Skeletal muscle satellite cell (primary cell): ENCODE results near the gene SEMA6B.

Source experiments
- H3K27me3 ChIP-seq: 2 replicates; pipeline ENCODE4 v1.7.0; 2013; ENCODE audit warnings: low read length; ENCODE audit not compliant: control insufficient read depth, insufficient read depth
- H3K36me3 ChIP-seq: 2 replicates; pipeline ENCODE4 v1.7.0; 2013; ENCODE audit warnings: mild to moderate bottlenecking, control low read depth, low read length; ENCODE audit not compliant: insufficient read depth
- H3K4me1 ChIP-seq: 2 replicates; pipeline ENCODE4 v1.7.0; 2013; ENCODE audit warnings: low read length; ENCODE audit not compliant: control insufficient read depth, insufficient read depth
- H3K4me2 ChIP-seq: 2 replicates; pipeline ENCODE4 v1.7.0; 2013; ENCODE audit warnings: mild to moderate bottlenecking, low read length
- H3K4me3 ChIP-seq: 2 replicates; pipeline ENCODE4 v1.7.0; 2013; ENCODE audit warnings: low read length
- H3K9ac ChIP-seq: 2 replicates; pipeline ENCODE4 v1.7.0; 2013; ENCODE audit warnings: mild to moderate bottlenecking, low read depth, low read length, moderate library complexity
- H3K9me3 ChIP-seq: replicated peaks from 2 replicates; pipeline ENCODE4 v1.7.0; 2013; ENCODE audit warnings: mild to moderate bottlenecking, control low read depth, low read length

Gene SEMA6B

GRCh38 chr19:4498694-4499093, 60.8 kb downstream of the SEMA6B start:
- no peaks in the 10 kb centered on the region for H3K4me1 ChIP-seq
- no peaks in the 10 kb centered on the region for H3K27me3 ChIP-seq
- H3K4me3 ChIP-seq = no peak overlapping the region
- no peak overlapping the region for H3K9ac ChIP-seq
- H3K36me3 ChIP-seq = peaks cover 45% of the 10 kb centered on the region
- H3K9me3 ChIP-seq = no peaks in the 10 kb centered on the region
- H3K4me2 ChIP-seq = no peak overlapping the region

DNA sequence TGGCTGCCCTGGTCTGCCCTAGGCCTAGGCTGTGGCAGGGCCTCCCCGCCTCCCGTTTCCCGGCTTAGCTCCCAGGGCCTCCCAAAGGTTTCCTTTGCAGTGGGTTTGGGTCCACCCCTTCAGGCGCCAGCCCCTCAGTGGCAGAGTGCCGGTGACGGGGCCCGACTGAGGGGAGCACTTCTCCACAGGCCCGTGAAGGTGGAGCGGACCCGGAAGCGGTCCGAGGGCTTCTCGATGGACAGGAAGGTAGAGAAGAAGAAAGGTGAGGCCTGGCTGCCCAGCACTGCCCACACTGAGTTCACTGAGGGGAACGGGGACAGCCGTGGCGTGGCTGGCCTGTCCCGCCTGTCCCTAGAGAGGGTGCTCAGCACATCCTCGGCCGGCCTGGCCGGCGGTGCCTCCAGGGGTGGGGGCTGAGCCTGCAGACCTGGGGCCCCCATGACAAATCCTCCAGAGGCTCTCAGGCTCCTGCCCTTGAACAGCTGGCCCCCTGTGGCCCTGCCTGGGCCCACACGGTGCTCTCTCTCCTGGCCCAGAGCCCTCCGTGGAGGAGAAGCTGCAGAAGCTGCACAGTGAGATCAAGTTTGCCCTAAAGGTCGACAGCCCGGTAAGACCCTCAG, 61.6 kb downstream of the SEMA6B start:
- no peaks in the 10 kb centered on the region for H3K4me1 ChIP-seq
- no peak overlapping the region for H3K9ac ChIP-seq
- peaks cover 45% of the 10 kb centered on the region for H3K36me3 ChIP-seq
- no peaks in the 10 kb centered on the region for H3K27me3 ChIP-seq
- no peaks in the 10 kb centered on the region for H3K9me3 ChIP-seq
- H3K4me3 ChIP-seq = no peak overlapping the region
- H3K4me2 ChIP-seq = no peak overlapping the region

GRCh38 chr19:4496304-4496703, 63.2 kb downstream of the SEMA6B start:
- Histone ChIP-seq H3K9me3 (no peaks in the 10 kb centered on the region), H3K4me1 (no peaks in the 10 kb centered on the region), H3K36me3 (peaks cover 44% of the 10 kb centered on the region), H3K4me3 (no peak overlapping the region), H3K4me2 (no peak overlapping the region), H3K27me3 (no peaks in the 10 kb centered on the region), H3K9ac (no peak overlapping the region)

- Histone ChIP-seq H3K9me3 (no peaks in the 10 kb centered on the region), H3K9ac (no peak overlapping the region), H3K4me1 (no peaks in the 10 kb centered on the region), H3K27me3 (no peaks in the 10 kb centered on the region), H3K36me3 (peaks cover 41% of the 10 kb centered on the region), H3K4me3 (no peak overlapping the region), H3K4me2 (no peak overlapping the region)
These were observed 64.0 kb downstream of the SEMA6B start for GRCh38 chr19:4495471-4495870.

DNA sequence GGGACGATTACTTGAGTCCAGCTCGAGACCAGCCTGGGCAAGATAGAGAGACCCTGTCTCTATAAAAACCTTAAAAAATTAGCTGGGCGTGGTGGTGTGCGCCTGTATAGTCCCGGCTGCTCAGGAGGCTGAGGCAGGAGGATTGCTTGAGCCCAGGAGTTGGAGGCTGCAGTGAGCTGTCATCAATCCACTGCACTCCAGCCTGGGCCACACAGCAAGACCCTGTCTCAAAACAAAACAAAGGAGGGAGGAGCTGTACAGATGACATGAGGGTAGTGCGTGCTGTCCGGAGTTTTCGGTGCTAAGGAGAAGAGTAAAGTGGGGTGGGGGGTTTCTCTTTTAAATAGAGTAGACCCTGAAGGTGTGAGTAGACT, 64.8 kb downstream of the SEMA6B start:
- peaks cover 48% of the 10 kb centered on the region for H3K36me3 ChIP-seq

DNA sequence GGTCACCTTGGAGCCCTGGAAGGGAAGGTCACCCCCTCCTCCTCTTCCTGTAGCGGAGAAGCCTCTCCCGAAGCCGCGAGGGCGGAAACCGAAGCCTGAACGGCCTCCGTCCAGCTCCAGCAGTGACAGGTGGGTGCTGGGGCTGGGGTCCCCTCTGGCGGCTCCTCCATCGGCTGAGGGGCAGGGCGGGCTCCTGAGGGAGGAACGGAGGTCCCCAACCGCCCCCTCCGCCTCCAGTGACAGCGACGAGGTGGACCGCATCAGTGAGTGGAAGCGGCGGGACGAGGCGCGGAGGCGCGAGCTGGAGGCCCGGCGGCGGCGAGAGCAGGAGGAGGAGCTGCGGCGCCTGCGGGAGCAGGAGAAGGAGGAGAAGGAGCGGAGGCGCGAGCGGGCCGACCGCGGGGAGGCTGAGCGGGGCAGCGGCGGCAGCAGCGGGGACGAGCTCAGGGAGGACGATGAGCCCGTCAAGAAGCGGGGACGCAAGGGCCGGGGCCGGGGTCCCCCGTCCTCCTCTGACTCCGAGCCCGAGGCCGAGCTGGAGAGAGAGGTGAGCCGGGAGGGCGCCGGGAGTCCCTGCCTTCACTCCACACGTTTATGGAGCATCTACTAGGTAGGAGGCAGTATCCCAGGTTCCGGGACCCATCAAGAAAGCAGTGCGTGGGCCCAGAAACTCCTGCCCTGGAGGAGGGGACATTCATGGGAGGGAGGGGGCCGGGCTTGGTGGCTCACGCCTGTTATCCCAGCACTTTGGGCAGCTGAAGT, 65.4 kb downstream of the SEMA6B start:
- H3K36me3 ChIP-seq = peaks cover 50% of the 10 kb centered on the region
- no peak overlapping the region for H3K4me2 ChIP-seq
- no peaks in the 10 kb centered on the region for H3K4me1 ChIP-seq
- no peak overlapping the region for H3K9ac ChIP-seq
- H3K27me3 ChIP-seq = no peaks in the 10 kb centered on the region
- no peaks in the 10 kb centered on the region for H3K9me3 ChIP-seq
- no peak overlapping the region for H3K4me3 ChIP-seq

More for the DNA sequence above, 64.8 kb downstream of the SEMA6B start:
- H3K27me3 ChIP-seq = no peaks in the 10 kb centered on the region
- no peaks in the 10 kb centered on the region for H3K4me1 ChIP-seq
- no peak overlapping the region for H3K4me3 ChIP-seq
- no peak overlapping the region for H3K9ac ChIP-seq
- no peaks in the 10 kb centered on the region for H3K9me3 ChIP-seq
- H3K4me2 ChIP-seq = no peak overlapping the region

DNA sequence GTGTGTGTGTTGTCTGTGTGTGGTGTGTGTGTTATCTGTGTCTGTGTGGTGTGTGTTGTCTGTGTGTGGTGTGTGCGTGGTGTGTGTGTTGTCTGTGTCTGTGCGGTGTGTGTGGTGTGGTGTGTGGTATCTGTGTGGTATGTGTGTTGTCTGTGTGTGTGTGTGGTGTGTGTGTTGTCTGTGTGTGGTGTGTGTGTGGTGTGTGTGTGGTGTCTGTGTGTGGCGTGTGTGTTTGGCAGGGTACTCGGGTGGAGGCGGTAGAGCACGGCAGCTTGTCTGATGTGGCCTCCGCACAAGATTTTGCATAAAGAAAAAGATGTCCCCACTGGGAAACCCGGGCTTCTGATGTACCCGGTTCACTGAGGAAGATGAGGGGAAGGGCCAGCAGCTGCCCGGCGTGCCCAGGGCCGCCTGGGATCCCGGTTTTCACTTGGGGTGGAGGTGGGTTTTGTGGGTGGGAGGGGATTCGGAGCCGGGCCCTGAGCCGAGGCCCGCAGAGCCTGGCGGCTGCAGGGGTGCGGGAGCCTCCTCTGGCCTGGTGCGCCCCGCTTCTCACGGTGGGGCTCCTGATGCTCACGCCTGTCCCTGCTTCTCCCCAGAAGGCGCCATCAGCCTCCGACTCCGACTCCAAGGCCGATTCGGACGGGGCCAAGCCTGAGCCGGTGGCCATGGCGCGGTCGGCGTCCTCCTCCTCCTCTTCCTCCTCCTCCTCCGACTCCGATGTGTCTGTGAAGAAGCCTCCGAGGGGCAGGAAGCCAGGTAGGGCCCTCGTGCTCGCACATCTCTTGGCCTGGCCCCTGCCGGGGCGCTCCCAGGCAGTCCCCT, 66.2 kb downstream of the SEMA6B start:
- H3K36me3 ChIP-seq = peaks cover 49% of the 10 kb centered on the region
- H3K9me3 ChIP-seq = no peaks in the 10 kb centered on the region
- no peak overlapping the region for H3K9ac ChIP-seq

More for the DNA sequence above, 66.2 kb downstream of the SEMA6B start:
- H3K4me3 ChIP-seq = no peak overlapping the region
- H3K4me1 ChIP-seq = no peaks in the 10 kb centered on the region
- H3K4me2 ChIP-seq = no peak overlapping the region
- H3K27me3 ChIP-seq = no peaks in the 10 kb centered on the region
